Nephron (organoid): ENCODE data around the gene CUX1.

Experiments used
- H3K27ac Mint-ChIP-seq, 3 experiments: 2 replicates each; pipeline ENCODE4 v1.8.0; 2020; ENCODE audit warnings: mixed read lengths in 3 of 3, mild to moderate bottlenecking in 2 of 3, moderate library complexity in 1 of 3
- H3K27me3 Mint-ChIP-seq: 2 replicates; pipeline ENCODE4 v1.8.0; 2021; ENCODE audit warnings: low read depth, mild to moderate bottlenecking, moderate library complexity, mixed read lengths
- H3K36me3 Mint-ChIP-seq: 2 replicates; pipeline ENCODE4 v1.8.0; 2020; ENCODE audit warnings: low read depth, mixed read lengths
- H3K4me1 Mint-ChIP-seq: 2 replicates; pipeline ENCODE4 v1.8.0; 2020; ENCODE audit warnings: mixed read lengths
- H3K4me3 Mint-ChIP-seq, 3 experiments: 2 replicates each; pipeline ENCODE4 v1.8.0; 2020; ENCODE audit warnings: mild to moderate bottlenecking in 3 of 3, mixed read lengths in 3 of 3, moderate library complexity in 2 of 3
- H3K9me3 Mint-ChIP-seq: 2 replicates; pipeline ENCODE4 v1.8.0; 2020; ENCODE audit warnings: mixed read lengths
- CTCF ChIP-seq, 3 experiments: fragments of 200-600 bp; sonication (generic); IDR thresholded peaks; one replicate each; pipeline ENCODE4 v1.5.0; 2021; ENCODE audit warnings: antibody characterized with exemption in 3 of 3; ENCODE audit not compliant: unreplicated experiment in 3 of 3

CUX1 gene

GRCh38 chr7:101947899-101948298 is 130.5 kb downstream of the CUX1 start:
- TF ChIP-seq CTCF (IDR thresholded peaks at IDR 0.05; ENCODE audit: unreplicated experiment in 3 of 3): no peak
- H3K27ac Mint-ChIP-seq: peak overlapping the region; percentile 31 to 84 (median 79)
- H3K9me3 Mint-ChIP-seq: no peaks in the 10 kb centered on the region
- peaks cover 9% of the 10 kb centered on the region for H3K36me3 Mint-ChIP-seq
- no peak overlapping the region for H3K4me3 Mint-ChIP-seq
- no peaks in the 10 kb centered on the region for H3K27me3 Mint-ChIP-seq
- H3K4me1 Mint-ChIP-seq: peaks cover 48% of the 10 kb centered on the region

- Mint-ChIP-seq H3K27ac (peak overlapping the region in 1 of 3 experiments; percentile 84), H3K4me3 (no peak overlapping the region), H3K4me1 (peaks cover 52% of the 10 kb centered on the region), H3K36me3 (peaks cover 15% of the 10 kb centered on the region), H3K9me3 (no peaks in the 10 kb centered on the region), H3K27me3 (no peaks in the 10 kb centered on the region)
- TF ChIP-seq CTCF (IDR thresholded peaks at IDR 0.05; ENCODE audit: unreplicated experiment in 3 of 3): no peak
Observed at GRCh38 chr7:101948650-101949049, 131.2 kb downstream of the CUX1 start.

GRCh38 chr7:101950450-101951119 is 133.2 kb downstream of the CUX1 start:
- H3K27ac Mint-ChIP-seq: peak overlapping the region; percentile 54 to 76 (median 71)
- peaks cover 52% of the 10 kb centered on the region for H3K4me1 Mint-ChIP-seq
- peak; percentile 19 to 37 (median 32) for TF ChIP-seq CTCF (IDR thresholded peaks at IDR 0.05; ENCODE audit: unreplicated experiment in 3 of 3)
- H3K9me3 Mint-ChIP-seq: no peaks in the 10 kb centered on the region
- no peaks in the 10 kb centered on the region for H3K27me3 Mint-ChIP-seq
- H3K4me3 Mint-ChIP-seq: no peak overlapping the region
- peaks cover 15% of the 10 kb centered on the region for H3K36me3 Mint-ChIP-seq

GRCh38 chr7:101951757-101952156 is 134.3 kb downstream of the CUX1 start:
- Mint-ChIP-seq H3K4me3 (no peak overlapping the region), H3K4me1 (peaks cover 43% of the 10 kb centered on the region), H3K36me3 (peaks cover 15% of the 10 kb centered on the region), H3K9me3 (no peaks in the 10 kb centered on the region), H3K27ac (no peak overlapping the region), H3K27me3 (no peaks in the 10 kb centered on the region)
- no peak for TF ChIP-seq CTCF (IDR thresholded peaks at IDR 0.05; ENCODE audit: unreplicated experiment in 3 of 3)

- TF ChIP-seq CTCF (IDR thresholded peaks at IDR 0.05; ENCODE audit: unreplicated experiment in 3 of 3): no peak
- no peaks in the 10 kb centered on the region for H3K9me3 Mint-ChIP-seq
- H3K27ac Mint-ChIP-seq: peak overlapping the region; percentile 0 to 61 (median 36)
- H3K36me3 Mint-ChIP-seq: peaks cover 15% of the 10 kb centered on the region
- peaks cover 35% of the 10 kb centered on the region for H3K4me1 Mint-ChIP-seq
- no peak overlapping the region for H3K4me3 Mint-ChIP-seq
- H3K27me3 Mint-ChIP-seq: no peaks in the 10 kb centered on the region
Observed at GRCh38 chr7:101952355-101953247, 135.2 kb downstream of the CUX1 start.
